Ovary (tissue), 3 donors: ENCODE results near the gene SYNDIG1.

Source experiments
- CTCF ChIP-seq, 3 donors: fragments of 450-650 bp in 2 of 3; fragments of 200-600 bp in 1 of 3; IDR thresholded peaks; one replicate each; pipeline versions ENCODE4 v1.5.1 to v1.8.0; 2016 to 2022; ENCODE audit warnings: antibody characterized with exemption in 3 of 3, mild to moderate bottlenecking in 1 of 3
- POLR2A ChIP-seq: fragments of 450-650 bp; IDR thresholded peaks from one replicate; pipeline ENCODE4 v1.6.1; 2017; ENCODE audit warnings: antibody characterized with exemption, mild to moderate bottlenecking, moderate library complexity
- donor health status: DM: no; HTN: no; CAD: no.

- no peak for TF ChIP-seq POLR2A
- no peak for TF ChIP-seq CTCF (IDR thresholded peaks at IDR 0.05)
Observed at GRCh38 chr20:24585796-24586522, 116.5 kb downstream of the SYNDIG1 start.
